H4 (cell line): ENCODE measurements around the gene TP53TG5. TPM values are rescaled to one million over a fixed set of nuclear protein-coding genes. Genes with fewer than 3 reads are reported as not detected.

Experiments
- DNase-seq: peaks from one replicate; pipeline ENCODE4 v3.0.0-alpha.2; 2015; ENCODE audit warnings: low spot score
- total RNA-seq: library from RNA; depleted of rRNA; stranded (reverse); fragments of >200 nt; shearing (Covaris generic); gene quantifications from 2 replicates; pipeline ENCODE4 v1.2.3, GENCODE V29; 2014; rRNA removed

TP53TG5 gene
- total RNA-seq, 1 experiment from 2014 or later = not detected

DNA sequence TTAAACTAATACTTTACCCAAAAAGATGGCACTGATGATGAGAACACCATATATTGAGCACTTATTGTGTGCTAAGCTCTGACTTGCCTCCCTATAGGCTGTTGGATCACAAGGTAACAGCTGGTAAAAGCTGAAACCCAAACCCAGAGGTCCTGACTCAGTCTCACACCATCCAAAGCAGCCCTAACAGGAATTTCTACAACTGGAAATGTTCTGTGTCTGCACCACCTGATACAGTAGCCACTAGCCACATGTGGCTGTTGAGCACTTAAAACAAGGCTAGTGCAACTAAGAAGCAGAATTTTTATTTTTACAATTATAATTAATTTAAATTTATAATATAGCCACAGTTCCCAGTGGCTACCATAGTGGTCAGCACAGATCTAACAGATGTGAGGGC lies 54.4 kb downstream of the TP53TG5 start:
- DNase-seq = no peak

GRCh38 chr20:45322952-45323383 lies 55.2 kb downstream of the TP53TG5 start:
- no peak for DNase-seq

Other genes starting within 250 kb of the TP53TG5 start
- not detected in 2 replicates for gene PI3, start 203.4 kb downstream of the TP53TG5 start, total RNA-seq
- gene SEMG1, start 171.3 kb downstream of the TP53TG5 start, total RNA-seq = not detected in 2 replicates
- gene SEMG2, start 157.0 kb downstream of the TP53TG5 start, total RNA-seq = not detected in 2 replicates
- gene SLPI, start 123.8 kb downstream of the TP53TG5 start, total RNA-seq = 79.8 and 84.9 TPM in 2 replicates
- not detected in 2 replicates for gene RBPJL, start 71.5 kb downstream of the TP53TG5 start, total RNA-seq
- gene MATN4, start 70.0 kb downstream of the TP53TG5 start, total RNA-seq = not detected in 2 replicates
- gene SDC4, start 29.9 kb downstream of the TP53TG5 start, total RNA-seq = 88.3 and 88.4 TPM in 2 replicates
- 15.4 and 20.8 TPM in 2 replicates for gene SYS1, start 15.2 kb downstream of the TP53TG5 start, total RNA-seq
- 2.7 and 3.8 TPM in 2 replicates for gene DBNDD2, start 30.0 kb upstream of the TP53TG5 start, total RNA-seq
- 83.5 and 118 TPM in 2 replicates for gene PIGT, start 37.8 kb upstream of the TP53TG5 start, total RNA-seq
- gene WFDC2, start 91.4 kb upstream of the TP53TG5 start, total RNA-seq = not detected in 2 replicates
- not detected in 2 replicates for gene SPINT3, start 137.3 kb upstream of the TP53TG5 start, total RNA-seq
- gene WFDC6, start 161.2 kb upstream of the TP53TG5 start, total RNA-seq = not detected in 2 replicates
- not detected in 2 replicates for gene EPPIN, start 169.1 kb upstream of the TP53TG5 start, total RNA-seq
- gene WFDC8, start 201.0 kb upstream of the TP53TG5 start, total RNA-seq = not detected in 2 replicates